Mucosa of gallbladder (tissue), 1 donor: ENCODE data around the gene RNF145. TPM values are rescaled to one million over a fixed set of nuclear protein-coding genes. Genes with fewer than 3 reads are reported as not detected.
"Not testable (repeated sequence)": the region's sequence is repeated elsewhere in the genome, so short reads cannot be mapped to it uniquely, and the experiment has no call there.

ENCODE experiments used
- DNase-seq: peaks from one replicate; pipeline ENCODE4 v3.0.0-alpha.2; 2020; ENCODE audit warnings: low spot score
- total RNA-seq: library from RNA; stranded (reverse); gene quantifications from one replicate; pipeline ENCODE4 v1.2.1, GENCODE V29; 2021
- donor health status: DM: no; HTN: no; CAD: no.

The RNF145 gene
- total RNA-seq, 1 donor from 2014 or later = 74.8 TPM

DNA sequence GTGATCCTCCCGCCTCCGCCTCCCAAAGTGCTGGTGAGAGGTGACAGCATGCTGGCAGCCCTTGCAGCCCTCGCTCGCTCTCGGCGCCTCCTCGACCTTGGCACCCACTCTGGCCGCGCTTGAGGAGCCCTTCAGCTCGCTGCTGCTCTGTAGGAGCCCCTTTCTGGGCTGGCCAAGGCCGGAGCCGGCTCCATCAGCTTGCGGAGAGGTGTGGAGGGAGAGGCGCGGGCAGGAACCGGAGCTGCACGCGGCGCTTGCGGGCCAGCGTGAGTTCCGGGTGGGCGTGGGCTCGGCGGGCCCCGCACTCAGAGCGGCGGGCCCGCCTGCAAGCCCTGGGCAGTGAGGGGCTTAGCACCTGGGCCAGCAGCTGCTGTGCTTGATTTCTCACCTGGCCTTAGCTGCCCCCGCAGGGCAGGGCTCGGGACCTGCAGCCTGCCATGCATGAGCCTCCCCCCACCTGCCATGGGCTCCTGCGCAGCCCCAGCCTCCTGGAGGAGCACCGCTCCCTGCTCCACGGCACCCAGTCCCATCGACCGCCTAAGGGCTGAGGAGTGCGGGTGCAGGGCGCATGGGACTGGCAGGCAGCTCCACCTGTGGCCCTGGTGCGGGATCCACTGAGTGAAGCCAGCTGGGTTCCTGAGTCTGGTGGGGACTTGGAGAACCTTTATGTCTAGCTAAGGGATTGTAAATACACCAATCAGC lies 90.2 kb downstream of the RNF145 start:
- DNase-seq = not testable (repeated sequence)

- no peak for DNase-seq
These were observed 95.9 kb downstream of the RNF145 start for GRCh38 chr5:159113405-159113804.

GRCh38 chr5:159112436-159112835 lies 96.9 kb downstream of the RNF145 start:
- DNase-seq = no peak

Other genes with a start within 250 kb of the RNF145 start
- gene EBF1, start 109.6 kb downstream of the RNF145 start, total RNA-seq = 12.9 TPM
- gene UBLCP1, start 53.7 kb upstream of the RNF145 start, total RNA-seq = 18.7 TPM
- not detected for gene IL12B, start 120.9 kb upstream of the RNF145 start, total RNA-seq